ENCODE results near the gene FAM47E. TPM values are rescaled to one million over a fixed set of nuclear protein-coding genes. Genes with fewer than 3 reads are reported as not detected.
A peak's percentile ranks its signal among the peaks of the same experiment; 100 is the strongest.

FAM47E gene
- total RNA-seq, 2 donors from 2014 or later, result 1.4 TPM

GRCh38 chr4:76311896-76312331 lies 60.4 kb downstream of the FAM47E start:
- intact Hi-C loops (cut with DNase I), result no loop called here
- peak; percentile 32 for DNase-seq (ENCODE audit: low spot score)

GRCh38 chr4:76312457-76312856 lies 60.9 kb downstream of the FAM47E start:
- intact Hi-C loops (cut with DNase I), result no loop called here
- DNase-seq (ENCODE audit: low spot score), result no peak

- intact Hi-C loops (cut with DNase I), result no loop called here
These were observed 62.0 kb downstream of the FAM47E start for GRCh38 chr4:76313547-76313946.

GRCh38 chr4:76315267-76315918 lies 63.9 kb downstream of the FAM47E start:
- no peak for DNase-seq (ENCODE audit: low spot score)
- intact Hi-C loops (cut with DNase I), result no loop called here

More at GRCh38 chr4:76313547-76313946, 62.0 kb downstream of the FAM47E start:
- no peak for DNase-seq (ENCODE audit: low spot score)

- intact Hi-C loops (cut with DNase I), result no loop called here
- DNase-seq (ENCODE audit: low spot score), result no peak
These were observed 64.6 kb downstream of the FAM47E start for GRCh38 chr4:76316131-76316530.

- no peak for DNase-seq (ENCODE audit: low spot score)
- intact Hi-C loops (cut with DNase I), result no loop called here
These were observed 70.7 kb downstream of the FAM47E start for GRCh38 chr4:76322236-76322635.

- intact Hi-C loops (cut with DNase I), result no loop called here
These were observed 73.6 kb downstream of the FAM47E start for GRCh38 chr4:76325072-76325471.

GRCh38 chr4:76326515-76326914 lies 75.0 kb downstream of the FAM47E start:
- no peak for DNase-seq (ENCODE audit: low spot score)
- intact Hi-C loops (cut with DNase I), result no loop called here

More at GRCh38 chr4:76325072-76325471, 73.6 kb downstream of the FAM47E start:
- no peak for DNase-seq (ENCODE audit: low spot score)

Other genes starting within 250 kb of the FAM47E start
- 1 to 10 TPM in 1 of 2 donors, under 1 TPM in 1; 0.56 to 2.1 TPM for gene CXCL9, start 244.2 kb upstream of the FAM47E start, total RNA-seq
- under 1 TPM; 0.19 to 0.32 TPM for gene CXCL10, start 228.2 kb upstream of the FAM47E start, total RNA-seq
- gene CXCL11, start 215.7 kb upstream of the FAM47E start, total RNA-seq, result under 1 TPM in 1 of 2 donors, not detected in 1; 0.14 TPM
- gene ART3, start 177.0 kb upstream of the FAM47E start, total RNA-seq, result under 1 TPM in 1 of 2 donors, not detected in 1; 0.37 TPM
- gene NUP54, start 103.3 kb upstream of the FAM47E start, total RNA-seq, result 10 to 100 TPM; 32.9 to 39.5 TPM
- gene SCARB2, start 37.9 kb upstream of the FAM47E start, total RNA-seq, result 100 to 1,000 TPM; 159 to 169 TPM
- gene STBD1, start 55.0 kb downstream of the FAM47E start, total RNA-seq, result 10 to 100 TPM; 17.6 to 37.4 TPM
- 1 to 10 TPM; 2.0 to 2.3 TPM for gene CCDC158, start 169.4 kb downstream of the FAM47E start, total RNA-seq
- gene SHROOM3, start 183.5 kb downstream of the FAM47E start, total RNA-seq, result 10 to 100 TPM; 71.4 to 77.8 TPM